Measurements from ENCODE around the gene TAS2R14.

DNA sequence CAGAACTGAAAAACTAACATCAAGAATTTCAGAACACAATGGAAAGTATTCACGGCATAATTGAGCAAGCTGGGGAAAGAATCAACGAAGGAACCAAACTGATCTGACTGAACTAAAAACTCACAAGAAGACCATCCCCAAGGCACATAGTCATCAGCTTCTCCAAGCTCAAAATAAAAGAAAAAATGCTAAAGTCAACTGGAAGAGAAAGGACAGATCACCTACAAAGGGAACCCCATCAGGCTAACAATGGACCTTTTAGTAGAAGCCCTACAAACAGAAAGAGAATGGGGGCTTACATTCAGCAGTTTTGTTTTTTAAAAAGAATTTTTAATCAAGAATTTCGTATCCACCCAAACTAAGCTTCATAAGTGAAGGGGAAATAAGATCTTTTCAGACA, 35.9 kb upstream of the TAS2R14 start:
- TF ChIP-seq, protein P1, sequence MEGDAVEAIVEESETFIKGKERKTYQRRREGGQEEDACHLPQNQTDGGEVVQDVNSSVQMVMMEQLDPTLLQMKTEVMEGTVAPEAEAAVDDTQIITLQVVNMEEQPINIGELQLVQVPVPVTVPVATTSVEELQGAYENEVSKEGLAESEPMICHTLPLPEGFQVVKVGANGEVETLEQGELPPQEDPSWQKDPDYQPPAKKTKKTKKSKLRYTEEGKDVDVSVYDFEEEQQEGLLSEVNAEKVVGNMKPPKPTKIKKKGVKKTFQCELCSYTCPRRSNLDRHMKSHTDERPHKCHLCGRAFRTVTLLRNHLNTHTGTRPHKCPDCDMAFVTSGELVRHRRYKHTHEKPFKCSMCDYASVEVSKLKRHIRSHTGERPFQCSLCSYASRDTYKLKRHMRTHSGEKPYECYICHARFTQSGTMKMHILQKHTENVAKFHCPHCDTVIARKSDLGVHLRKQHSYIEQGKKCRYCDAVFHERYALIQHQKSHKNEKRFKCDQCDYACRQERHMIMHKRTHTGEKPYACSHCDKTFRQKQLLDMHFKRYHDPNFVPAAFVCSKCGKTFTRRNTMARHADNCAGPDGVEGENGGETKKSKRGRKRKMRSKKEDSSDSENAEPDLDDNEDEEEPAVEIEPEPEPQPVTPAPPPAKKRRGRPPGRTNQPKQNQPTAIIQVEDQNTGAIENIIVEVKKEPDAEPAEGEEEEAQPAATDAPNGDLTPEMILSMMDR (IDR thresholded peaks at IDR 0.05) = no peak
- TF ChIP-seq POLR2A (IDR thresholded peaks at IDR 0.05) = no peak
